CD4-positive, alpha-beta T cell treated with Interleukin-17A for 1 hour (primary cell): ENCODE results near the gene UBXN10.
A peak's percentile ranks its signal among the peaks of the same experiment; 100 is the strongest.
"Not testable (repeated sequence)": the region's sequence is repeated elsewhere in the genome, so short reads cannot be mapped to it uniquely, and the experiment has no call there.

ENCODE experiments used
- DNase-seq: peaks from one replicate; pipeline ENCODE4 v3.0.0-alpha.2; 2020

The UBXN10 gene

GRCh38 chr1:20210736-20211460 lies 25.0 kb downstream of the UBXN10 start:
- no peak for DNase-seq

DNA sequence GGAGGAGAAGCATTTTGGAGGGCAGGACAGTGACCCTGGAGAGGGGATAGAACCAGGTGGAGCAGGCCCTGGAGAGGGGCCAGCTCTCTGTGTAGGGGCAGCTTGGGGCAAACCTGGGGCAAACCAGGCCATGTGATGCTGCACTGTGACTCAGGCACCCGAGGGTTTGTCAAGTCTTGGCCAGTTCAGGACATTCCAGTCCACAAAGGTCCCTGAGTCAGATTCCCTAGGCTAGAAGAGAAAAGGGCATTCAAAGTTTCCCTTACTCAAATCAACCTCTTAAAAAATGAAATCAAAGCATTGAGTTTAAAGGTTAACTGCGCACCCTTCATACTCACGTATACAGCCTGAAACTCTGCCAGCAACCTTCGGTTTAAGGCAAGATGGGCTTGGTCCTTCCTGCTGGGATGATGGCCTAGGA lies 25.6 kb downstream of the UBXN10 start:
- DNase-seq, result no peak

- no peak for DNase-seq
These were observed 26.3 kb downstream of the UBXN10 start for GRCh38 chr1:20212085-20212684.

- DNase-seq, result peak; percentile 57
These were observed 26.9 kb downstream of the UBXN10 start for GRCh38 chr1:20212685-20213331.

GRCh38 chr1:20215716-20216115 lies 29.8 kb downstream of the UBXN10 start:
- no peak for DNase-seq

GRCh38 chr1:20216574-20216973 lies 30.7 kb downstream of the UBXN10 start:
- peak; percentile 23 for DNase-seq

DNA sequence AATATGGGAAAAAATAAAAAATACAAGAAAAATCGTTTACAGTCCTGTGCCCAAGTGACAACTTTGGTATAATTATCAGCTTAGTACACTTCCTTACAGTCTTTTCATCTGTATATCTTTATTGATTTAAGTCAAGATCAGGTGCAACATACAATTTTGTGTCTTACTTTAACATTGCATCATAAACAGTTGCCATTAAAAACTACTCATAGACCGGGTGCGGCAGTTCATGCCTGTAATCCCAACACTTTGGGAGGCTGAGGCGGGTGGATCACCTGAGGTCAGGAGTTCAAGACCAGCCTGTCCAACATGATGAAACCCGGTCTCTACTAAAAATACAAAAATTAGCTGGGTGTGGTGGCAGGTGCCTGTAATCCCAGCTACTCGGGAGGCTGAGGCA lies 33.2 kb downstream of the UBXN10 start:
- not testable (repeated sequence) for DNase-seq

GRCh38 chr1:20220036-20220435 lies 34.1 kb downstream of the UBXN10 start:
- DNase-seq, result no peak

- no peak for DNase-seq
These were observed 37.2 kb downstream of the UBXN10 start for GRCh38 chr1:20223106-20223505.

GRCh38 chr1:20223551-20224419 lies 37.9 kb downstream of the UBXN10 start:
- no peak for DNase-seq

DNA sequence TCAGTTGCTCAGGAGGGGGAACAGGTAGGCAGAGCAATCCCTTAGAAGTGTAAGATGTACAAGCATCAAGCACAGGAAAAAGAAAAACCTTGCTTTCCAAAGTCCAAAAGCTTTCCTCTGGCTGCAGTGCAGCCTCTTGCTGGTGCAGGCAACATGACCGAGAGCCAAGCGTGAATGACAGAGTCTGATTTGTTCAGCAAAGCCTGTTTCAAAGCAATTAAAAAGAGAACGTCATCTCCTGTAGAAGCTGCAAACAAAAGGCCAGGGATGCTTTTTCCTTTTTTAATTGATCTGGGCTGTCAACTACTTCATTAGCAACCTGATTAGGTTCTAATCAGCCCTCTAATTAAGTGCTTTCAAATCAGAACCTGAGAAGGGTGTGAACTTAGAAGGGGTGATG lies 38.6 kb downstream of the UBXN10 start:
- no peak for DNase-seq

GRCh38 chr1:20227704-20228103 lies 41.8 kb downstream of the UBXN10 start:
- no peak for DNase-seq

DNA sequence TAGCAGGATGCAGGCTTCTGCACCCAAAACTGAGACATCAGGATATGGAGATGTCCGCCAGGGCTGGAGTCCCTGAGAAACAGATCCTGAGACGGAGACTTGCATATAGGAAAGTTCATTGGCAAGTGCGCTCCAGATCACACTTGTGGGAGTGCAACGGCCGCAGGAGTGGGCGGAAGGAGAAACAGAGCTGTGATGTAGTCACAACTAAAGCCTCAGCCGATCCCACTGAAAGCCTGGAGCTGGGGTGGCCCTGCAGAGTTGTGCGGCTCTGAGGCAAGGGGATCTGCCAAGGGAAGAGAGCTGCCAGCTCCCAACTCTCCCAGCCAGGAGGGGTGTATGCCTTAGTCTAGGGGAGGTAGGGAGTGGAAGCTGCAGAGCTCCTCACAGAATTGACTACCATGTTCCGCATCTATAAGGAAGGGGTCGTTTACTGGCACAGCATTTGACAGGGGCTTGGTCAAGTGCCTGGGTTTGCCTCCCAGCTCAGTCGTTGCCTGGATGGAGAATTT lies 42.5 kb downstream of the UBXN10 start:
- no peak for DNase-seq

DNA sequence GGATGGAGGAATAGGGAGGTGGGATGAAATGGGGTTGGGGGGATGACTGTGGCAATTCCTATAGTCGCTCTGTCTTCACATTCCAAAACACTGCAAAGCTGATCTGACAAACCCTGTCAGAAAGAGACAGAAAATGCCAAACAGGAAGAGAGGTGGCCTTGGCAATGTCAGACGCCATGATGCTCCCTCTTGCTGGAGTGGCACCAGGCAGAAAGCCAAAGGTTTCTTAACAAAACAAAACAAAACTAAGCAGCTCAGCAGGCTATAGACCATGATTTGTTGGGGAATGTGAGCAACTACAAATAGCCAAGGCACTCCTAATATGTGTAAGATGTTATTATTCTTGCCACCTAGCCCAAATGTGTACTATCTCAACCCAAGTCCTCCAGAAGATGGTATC lies 43.3 kb downstream of the UBXN10 start:
- DNase-seq, result no peak

DNA sequence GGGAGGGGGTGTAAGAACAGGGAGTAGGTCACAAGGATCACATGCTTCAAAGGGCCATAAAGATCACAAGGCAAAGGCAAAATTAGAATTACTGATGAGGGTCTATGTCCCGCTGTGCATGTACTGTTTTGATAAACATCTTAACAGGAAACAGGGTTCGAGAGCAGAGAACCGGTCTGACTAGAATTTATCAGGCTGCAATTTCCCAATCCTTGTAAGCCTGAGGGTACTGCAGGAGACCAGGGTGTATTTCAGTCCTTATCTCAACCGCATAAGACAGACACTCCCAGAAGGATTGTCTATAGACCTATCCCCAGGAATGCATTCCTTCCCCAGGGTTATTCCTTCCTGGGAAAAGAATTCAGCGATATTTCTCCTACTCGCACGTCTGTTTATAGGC lies 46.7 kb downstream of the UBXN10 start:
- not testable (repeated sequence) for DNase-seq

DNA sequence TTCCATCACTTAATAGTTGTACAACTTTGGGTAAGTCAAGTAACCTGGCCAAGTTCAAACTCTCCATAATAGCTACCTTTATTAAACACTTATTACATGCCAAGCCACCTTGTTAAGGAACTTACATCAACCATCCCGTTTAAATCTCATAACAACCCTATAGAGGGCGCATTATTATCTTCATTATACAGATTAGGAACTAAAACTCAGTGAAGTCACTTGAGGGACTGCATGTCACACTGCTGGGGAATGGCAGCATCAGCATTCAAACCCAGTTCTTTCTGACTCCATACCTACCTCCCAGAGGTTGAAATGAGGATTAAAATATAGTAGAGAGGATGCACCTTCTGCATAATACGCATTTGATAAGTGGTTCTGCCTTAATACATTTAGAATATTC lies 47.5 kb downstream of the UBXN10 start:
- DNase-seq, result peak; percentile 27

DNA sequence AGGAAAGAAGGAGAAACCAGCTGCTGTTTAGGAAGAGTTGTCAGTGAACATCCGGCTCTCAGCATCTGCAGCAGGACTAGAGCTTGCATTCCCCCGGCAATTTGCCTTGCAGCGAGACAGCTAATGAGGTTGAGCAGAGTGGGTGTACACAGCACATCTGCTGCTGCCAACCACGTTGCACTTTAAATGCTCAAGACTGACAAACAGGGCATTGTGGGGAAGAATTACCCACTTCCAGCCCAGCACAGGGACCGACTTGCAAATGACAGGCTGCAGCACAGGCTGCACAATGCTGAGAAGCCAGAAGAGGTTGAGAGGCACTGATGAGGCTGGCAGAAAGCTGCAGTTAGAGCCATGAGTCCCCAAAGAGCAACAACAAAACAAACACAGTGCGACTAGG lies 48.0 kb downstream of the UBXN10 start:
- DNase-seq, result no peak

DNA sequence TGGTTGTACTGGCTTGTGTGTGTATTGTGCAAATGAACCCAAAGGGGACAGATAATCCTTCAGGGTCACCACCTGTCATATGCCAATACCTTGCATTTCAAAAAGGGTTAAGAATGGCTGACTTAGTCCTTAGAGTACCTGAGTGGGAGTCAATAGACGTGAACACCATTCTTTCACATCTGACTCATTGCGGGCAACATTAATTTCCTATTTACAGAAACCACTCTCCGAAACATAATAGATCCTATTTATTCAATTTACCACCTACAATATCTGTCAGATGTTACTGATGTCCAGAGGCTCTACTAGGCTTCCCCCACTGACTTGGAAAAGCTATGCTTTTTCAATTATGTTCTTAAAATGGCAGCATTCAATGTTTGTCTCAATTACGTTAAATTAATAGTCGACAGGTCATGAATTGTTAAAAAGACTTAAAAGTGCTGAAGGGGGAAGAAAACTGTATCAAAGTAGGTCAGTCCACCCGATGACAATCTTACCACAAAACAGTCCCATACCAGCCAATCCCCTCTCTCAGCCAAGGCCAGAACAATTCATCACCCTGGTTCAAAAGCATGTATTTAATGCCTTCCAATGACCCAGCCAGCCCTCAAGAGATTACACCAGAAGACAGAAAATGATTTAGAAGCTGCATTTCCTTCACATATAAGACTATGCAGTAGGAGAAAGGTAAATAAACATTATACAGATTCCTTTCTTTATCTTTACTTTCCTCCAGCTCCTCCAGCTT lies 49.1 kb downstream of the UBXN10 start:
- no peak for DNase-seq

GRCh38 chr1:20237646-20238045 lies 51.8 kb downstream of the UBXN10 start:
- no peak for DNase-seq

- no peak for DNase-seq
These were observed 54.1 kb downstream of the UBXN10 start for GRCh38 chr1:20240012-20240411.

DNA sequence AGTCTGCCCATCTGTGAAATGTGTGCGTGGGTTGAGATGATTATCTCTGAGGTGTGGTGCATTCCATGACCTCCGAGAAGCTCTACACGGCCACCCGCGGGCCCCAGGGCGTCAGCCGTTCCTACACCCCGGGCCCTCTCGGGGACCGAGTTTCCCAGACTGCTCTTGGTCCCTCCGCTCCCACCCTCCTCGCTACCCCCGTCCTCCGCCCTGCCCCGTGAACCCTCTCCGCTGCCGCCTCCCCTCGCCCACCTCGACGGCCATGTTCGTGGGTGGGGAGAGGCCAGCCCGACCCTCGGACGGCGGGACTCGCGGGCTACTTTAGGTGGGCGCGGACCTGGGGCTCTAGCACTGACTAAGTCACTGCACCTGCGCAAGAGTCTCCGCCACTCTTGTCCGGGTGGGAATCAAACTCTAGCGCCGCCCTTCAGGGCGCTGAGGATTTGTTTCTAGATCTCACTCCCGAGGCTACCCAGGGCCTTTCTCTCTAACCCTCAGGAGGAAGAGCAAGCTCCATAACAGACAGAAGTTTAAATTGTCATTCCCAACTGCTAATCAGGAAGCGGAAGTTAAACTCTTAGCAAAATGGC lies 57.1 kb downstream of the UBXN10 start:
- DNase-seq, result no peak
